Measurements from ENCODE around the gene TM9SF4. TPM values are rescaled to one million over a fixed set of nuclear protein-coding genes. Genes with fewer than 3 reads are reported as not detected.
A peak's percentile ranks its signal among the peaks of the same experiment; 100 is the strongest.

TM9SF4 gene
- polyA plus RNA-seq, 4 donors, result 10.5 to 85.8 (median 20.2) TPM

GRCh38 chr20:32108814-32109391 is 611 bp upstream of the TM9SF4 start:
- FAIRE-seq, result no peak

GRCh38 chr20:32110173-32110704 is 725 bp downstream of the TM9SF4 start:
- Histone ChIP-seq H3K4me1 (ENCODE audit: control insufficient read depth in 3 of 3, insufficient read depth in 2 of 3, low read depth in 1 of 3, low read length in 2 of 3) (peaks cover 5 to 23% (median 11%) of the 10 kb centered on the region in 3 donors), H3K27me3 (ENCODE audit: control insufficient read depth in 3 of 3, insufficient read depth in 3 of 3, low read length in 3 of 3) (no peaks in the 10 kb centered on the region), H3K36me3 (ENCODE audit: control insufficient read depth in 3 of 3, insufficient read depth in 2 of 3, low read depth in 1 of 3, low read length in 3 of 3) (peaks cover 0 to 18% (median 0%) of the 10 kb centered on the region in 3 donors), H3K4me3 (ENCODE audit: low read depth in 1 of 3, low read length in 3 of 3) (peak overlapping the region; percentile 81 to 98 (median 91)), H3K9me3 (ENCODE audit: control insufficient read depth in 2 of 2, insufficient read depth in 1 of 2, low read depth in 1 of 2, low read length in 1 of 2) (no peaks in the 10 kb centered on the region), H3K27ac (ENCODE audit: low read depth in 1 of 3, low read length in 2 of 3) (peak overlapping the region; percentile 95 to 98 (median 97))
- WGBS, 3 donors, result 0 to 4% (median 2%) methylated on average over 8 of the region's 8 CpGs
- DNase-seq (no peak), FAIRE-seq (no peak)

More at GRCh38 chr20:32108814-32109391, 611 bp upstream of the TM9SF4 start:
- WGBS, 3 donors, result 56 to 65% (median 58%) methylated on average over 5 of the region's 5 CpGs
- peaks cover 0 to 7% (median 0%) of the 10 kb centered on the region in 3 donors for H3K36me3 ChIP-seq (ENCODE audit: control insufficient read depth in 3 of 3, insufficient read depth in 2 of 3, low read depth in 1 of 3, low read length in 3 of 3)
- peaks cover 5 to 23% (median 11%) of the 10 kb centered on the region in 3 donors for H3K4me1 ChIP-seq (ENCODE audit: control insufficient read depth in 3 of 3, insufficient read depth in 2 of 3, low read depth in 1 of 3, low read length in 2 of 3)
- H3K9me3 ChIP-seq (ENCODE audit: control insufficient read depth in 2 of 2, insufficient read depth in 1 of 2, low read depth in 1 of 2, low read length in 1 of 2), result no peaks in the 10 kb centered on the region
- peak overlapping the region in 2 of 3 donors; percentile 97 to 98 for H3K27ac ChIP-seq (ENCODE audit: low read depth in 1 of 3, low read length in 2 of 3)
- H3K4me3 ChIP-seq (ENCODE audit: low read depth in 1 of 3, low read length in 3 of 3), result peak overlapping the region in 1 of 3 donors; percentile 98
- H3K27me3 ChIP-seq (ENCODE audit: control insufficient read depth in 3 of 3, insufficient read depth in 3 of 3, low read length in 3 of 3), result no peaks in the 10 kb centered on the region
- DNase-seq, result no peak

GRCh38 chr20:32110727-32111126 is 1.2 kb downstream of the TM9SF4 start:
- H3K27ac ChIP-seq (ENCODE audit: low read depth in 1 of 3, low read length in 2 of 3), result peak overlapping the region in 2 of 3 donors; percentile 5 to 97
- no peaks in the 10 kb centered on the region for H3K27me3 ChIP-seq (ENCODE audit: control insufficient read depth in 3 of 3, insufficient read depth in 3 of 3, low read length in 3 of 3)
- DNase-seq, result no peak
- peaks cover 0 to 20% (median 0%) of the 10 kb centered on the region in 3 donors for H3K36me3 ChIP-seq (ENCODE audit: control insufficient read depth in 3 of 3, insufficient read depth in 2 of 3, low read depth in 1 of 3, low read length in 3 of 3)
- H3K4me1 ChIP-seq (ENCODE audit: control insufficient read depth in 3 of 3, insufficient read depth in 2 of 3, low read depth in 1 of 3, low read length in 2 of 3), result peaks cover 5 to 23% (median 11%) of the 10 kb centered on the region in 3 donors
- peak overlapping the region in 2 of 3 donors; percentile 91 to 98 for H3K4me3 ChIP-seq (ENCODE audit: low read depth in 1 of 3, low read length in 3 of 3)
- no peaks in the 10 kb centered on the region for H3K9me3 ChIP-seq (ENCODE audit: control insufficient read depth in 2 of 2, insufficient read depth in 1 of 2, low read depth in 1 of 2, low read length in 1 of 2)
- no peak for FAIRE-seq
- WGBS, 3 donors, result 59 to 83% (median 68%) methylated on average over 3 of the region's 3 CpGs

- Histone ChIP-seq H3K27ac (ENCODE audit: low read depth in 1 of 3, low read length in 2 of 3) (peak overlapping the region in 2 of 3 donors; percentile 73 to 97), H3K4me3 (ENCODE audit: low read depth in 1 of 3, low read length in 3 of 3) (peak overlapping the region in 1 of 3 donors; percentile 98), H3K27me3 (ENCODE audit: control insufficient read depth in 3 of 3, insufficient read depth in 3 of 3, low read length in 3 of 3) (no peaks in the 10 kb centered on the region), H3K9me3 (ENCODE audit: control insufficient read depth in 2 of 2, insufficient read depth in 1 of 2, low read depth in 1 of 2, low read length in 1 of 2) (no peaks in the 10 kb centered on the region), H3K36me3 (ENCODE audit: control insufficient read depth in 3 of 3, insufficient read depth in 2 of 3, low read depth in 1 of 3, low read length in 3 of 3) (peaks cover 0 to 22% (median 0%) of the 10 kb centered on the region in 3 donors), H3K4me1 (ENCODE audit: control insufficient read depth in 3 of 3, insufficient read depth in 2 of 3, low read depth in 1 of 3, low read length in 2 of 3) (peaks cover 5 to 23% (median 12%) of the 10 kb centered on the region in 3 donors)
- DNase-seq, result peak; percentile 28 to 32
- FAIRE-seq, result no peak
- 35 to 57% (median 48%) methylated on average over 3 of the region's 3 CpGs for WGBS, 3 donors
These were observed 1.7 kb downstream of the TM9SF4 start for GRCh38 chr20:32111156-32111686.

GRCh38 chr20:32111753-32112152 is 2.2 kb downstream of the TM9SF4 start:
- DNase-seq (peak; percentile 17 to 50), FAIRE-seq (no peak)
- Histone ChIP-seq H3K27ac (ENCODE audit: low read depth in 1 of 3, low read length in 2 of 3) (peak overlapping the region in 2 of 3 donors; percentile 73 to 97), H3K4me3 (ENCODE audit: low read depth in 1 of 3, low read length in 3 of 3) (no peak overlapping the region), H3K4me1 (ENCODE audit: control insufficient read depth in 3 of 3, insufficient read depth in 2 of 3, low read depth in 1 of 3, low read length in 2 of 3) (peaks cover 5 to 23% (median 16%) of the 10 kb centered on the region in 3 donors), H3K36me3 (ENCODE audit: control insufficient read depth in 3 of 3, insufficient read depth in 2 of 3, low read depth in 1 of 3, low read length in 3 of 3) (peaks cover 0 to 22% (median 0%) of the 10 kb centered on the region in 3 donors), H3K9me3 (ENCODE audit: control insufficient read depth in 2 of 2, insufficient read depth in 1 of 2, low read depth in 1 of 2, low read length in 1 of 2) (no peaks in the 10 kb centered on the region), H3K27me3 (ENCODE audit: control insufficient read depth in 3 of 3, insufficient read depth in 3 of 3, low read length in 3 of 3) (no peaks in the 10 kb centered on the region)
- WGBS, 3 donors, result 88 to 94% (median 89%) methylated on average over 3 of the region's 3 CpGs

GRCh38 chr20:32112841-32113240 is 3.3 kb downstream of the TM9SF4 start:
- peak overlapping the region; percentile 15 to 97 (median 76) for H3K27ac ChIP-seq (ENCODE audit: low read depth in 1 of 3, low read length in 2 of 3)
- no peak for FAIRE-seq

GRCh38 chr20:32113591-32114260 is 4.2 kb downstream of the TM9SF4 start:
- H3K9me3 ChIP-seq (ENCODE audit: control insufficient read depth in 2 of 2, insufficient read depth in 1 of 2, low read depth in 1 of 2, low read length in 1 of 2), result no peaks in the 10 kb centered on the region
- H3K27ac ChIP-seq (ENCODE audit: low read depth in 1 of 3, low read length in 2 of 3), result peak overlapping the region in 1 of 3 donors; percentile 97
- 90 to 93% (median 93%) methylated on average over 2 of the region's 2 CpGs for WGBS, 3 donors
- H3K4me1 ChIP-seq (ENCODE audit: control insufficient read depth in 3 of 3, insufficient read depth in 2 of 3, low read depth in 1 of 3, low read length in 2 of 3), result peaks cover 5 to 23% (median 21%) of the 10 kb centered on the region in 3 donors
- DNase-seq (no peak), FAIRE-seq (no peak)
- H3K27me3 ChIP-seq (ENCODE audit: control insufficient read depth in 3 of 3, insufficient read depth in 3 of 3, low read length in 3 of 3), result no peaks in the 10 kb centered on the region
- no peak overlapping the region for H3K4me3 ChIP-seq (ENCODE audit: low read depth in 1 of 3, low read length in 3 of 3)
- H3K36me3 ChIP-seq (ENCODE audit: control insufficient read depth in 3 of 3, insufficient read depth in 2 of 3, low read depth in 1 of 3, low read length in 3 of 3), result peaks cover 0 to 25% (median 0%) of the 10 kb centered on the region in 3 donors

More at GRCh38 chr20:32112841-32113240, 3.3 kb downstream of the TM9SF4 start:
- peaks cover 5 to 23% (median 21%) of the 10 kb centered on the region in 3 donors for H3K4me1 ChIP-seq (ENCODE audit: control insufficient read depth in 3 of 3, insufficient read depth in 2 of 3, low read depth in 1 of 3, low read length in 2 of 3)
- DNase-seq, result peak; percentile 90 to 94
- H3K9me3 ChIP-seq (ENCODE audit: control insufficient read depth in 2 of 2, insufficient read depth in 1 of 2, low read depth in 1 of 2, low read length in 1 of 2), result no peaks in the 10 kb centered on the region
- peaks cover 0 to 22% (median 0%) of the 10 kb centered on the region in 3 donors for H3K36me3 ChIP-seq (ENCODE audit: control insufficient read depth in 3 of 3, insufficient read depth in 2 of 3, low read depth in 1 of 3, low read length in 3 of 3)
- H3K27me3 ChIP-seq (ENCODE audit: control insufficient read depth in 3 of 3, insufficient read depth in 3 of 3, low read length in 3 of 3), result no peaks in the 10 kb centered on the region
- H3K4me3 ChIP-seq (ENCODE audit: low read depth in 1 of 3, low read length in 3 of 3), result no peak overlapping the region
- 23 to 57% (median 38%) methylated on average over 5 of the region's 5 CpGs for WGBS, 3 donors

- FAIRE-seq (no peak), DNase-seq (no peak)
- Histone ChIP-seq H3K4me3 (ENCODE audit: low read depth in 1 of 3, low read length in 3 of 3) (no peak overlapping the region), H3K4me1 (ENCODE audit: control insufficient read depth in 3 of 3, insufficient read depth in 2 of 3, low read depth in 1 of 3, low read length in 2 of 3) (peaks cover 5 to 23% (median 21%) of the 10 kb centered on the region in 3 donors), H3K27ac (ENCODE audit: low read depth in 1 of 3, low read length in 2 of 3) (no peak overlapping the region), H3K36me3 (ENCODE audit: control insufficient read depth in 3 of 3, insufficient read depth in 2 of 3, low read depth in 1 of 3, low read length in 3 of 3) (peaks cover 0 to 27% (median 0%) of the 10 kb centered on the region in 3 donors), H3K9me3 (ENCODE audit: control insufficient read depth in 2 of 2, insufficient read depth in 1 of 2, low read depth in 1 of 2, low read length in 1 of 2) (no peaks in the 10 kb centered on the region), H3K27me3 (ENCODE audit: control insufficient read depth in 3 of 3, insufficient read depth in 3 of 3, low read length in 3 of 3) (no peaks in the 10 kb centered on the region)
- 87 to 93% (median 88%) methylated on average over 8 of the region's 8 CpGs for WGBS, 3 donors
These were observed 4.9 kb downstream of the TM9SF4 start for GRCh38 chr20:32114305-32114960.
